Fibroblast of lung (primary cell): Measurements from ENCODE around the gene SERPINB10. TPM values are rescaled to one million over a fixed set of nuclear protein-coding genes. Genes with fewer than 3 reads are reported as not detected.
A peak's percentile ranks its signal among the peaks of the same experiment; 100 is the strongest.

Experiments
- DNase-seq, 2 donors: peaks; one replicate each; pipeline versions ENCODE4 v3.0.0 to v3.0.0-alpha.2; 2010; ENCODE audit warnings: low read depth in 2 of 2
- H2AFZ ChIP-seq: 2 replicates; pipeline ENCODE4 v1.5.1; 2012; ENCODE audit warnings: low read length, control low read depth, inconsistent platforms
- H3K27ac ChIP-seq: 2 replicates; pipeline ENCODE4 v1.5.1; 2011; ENCODE audit warnings: low read length, control low read depth; ENCODE audit not compliant: insufficient read depth
- H3K27me3 ChIP-seq: 2 replicates; pipeline ENCODE4 v1.5.1; 2011; ENCODE audit warnings: mild to moderate bottlenecking, low read length; ENCODE audit not compliant: control insufficient read depth, insufficient read depth
- H3K36me3 ChIP-seq: 2 replicates; pipeline ENCODE4 v1.5.1; 2011; ENCODE audit warnings: low read length; ENCODE audit not compliant: control insufficient read depth, insufficient read depth
- H3K4me1 ChIP-seq: 2 replicates; pipeline ENCODE4 v1.5.1; 2011; ENCODE audit warnings: low read length; ENCODE audit not compliant: control insufficient read depth, insufficient read depth; ENCODE audit errors: extremely low read depth
- H3K4me2 ChIP-seq: 2 replicates; pipeline ENCODE4 v1.5.1; 2011; ENCODE audit warnings: low read length, control low read depth; ENCODE audit not compliant: insufficient read depth; ENCODE audit errors: extremely low read depth
- H3K4me3 ChIP-seq, 4 experiments: fragments of 200-600 bp in 1 of 4; sonication (generic) in 1 of 4; replicated peaks in 1 of 4; 2 replicates each; pipeline ENCODE4 v1.5.1; 2011 to 2016; ENCODE audit warnings: low read length in 4 of 4, low read depth in 3 of 4, mild to moderate bottlenecking in 3 of 4, control low read depth in 2 of 4, inconsistent platforms in 1 of 4, mixed read lengths in 1 of 4; ENCODE audit not compliant: insufficient read depth in 1 of 4; ENCODE audit errors: control extremely low read depth in 1 of 4
- H3K79me2 ChIP-seq: 2 replicates; pipeline ENCODE4 v1.5.1; 2012; ENCODE audit warnings: mild to moderate bottlenecking, low read length, inconsistent platforms; ENCODE audit not compliant: control insufficient read depth, insufficient read depth
- H3K9ac ChIP-seq: 2 replicates; pipeline ENCODE4 v1.5.1; 2011; ENCODE audit warnings: mild to moderate bottlenecking, low read length, control low read depth; ENCODE audit not compliant: insufficient read depth
- H3K9me3 ChIP-seq: 2 replicates; pipeline ENCODE4 v1.5.1; 2012; ENCODE audit warnings: low read depth, low read length; ENCODE audit not compliant: control insufficient read depth, insufficient read depth
- H4K20me1 ChIP-seq: 2 replicates; pipeline ENCODE4 v1.5.1; 2011; ENCODE audit warnings: low read length; ENCODE audit not compliant: control insufficient read depth, insufficient read depth; ENCODE audit errors: extremely low read depth
- CTCF ChIP-seq, 2 donors: IDR thresholded peaks in 1 of 2; conservative IDR thresholded peaks in 1 of 2; 1 replicate in 1 of 2; 2 replicates in 1 of 2; pipeline ENCODE4 v1.5.1; 2011 to 2012; ENCODE audit warnings: low read length in 2 of 2, control low read depth in 1 of 2, inconsistent platforms in 1 of 2, low read depth in 1 of 2, mild to moderate bottlenecking in 1 of 2
- EZH2 ChIP-seq: IDR thresholded peaks from 2 replicates; pipeline ENCODE4 v1.5.1; 2012; ENCODE audit warnings: low read length, control low read depth, mild to moderate bottlenecking; ENCODE audit errors: missing control alignments
- polyA plus RNA-seq, 2 donors: library from polyadenylated mRNA; depleted of rRNA in 1 of 2; stranded (reverse) in 1 of 2; unstranded in 1 of 2; fragments of >200 nt; gene quantifications; 2 replicates each; pipeline ENCODE4 v1.2.1, GENCODE V29; 2011 to 2012; ENCODE audit warnings: missing spikeins in 1 of 2
- total RNA-seq: library from RNA; depleted of rRNA; stranded (reverse); fragments of >200 nt; gene quantifications from 2 replicates; pipeline ENCODE4 v1.2.1, GENCODE V29; 2014

SERPINB10 gene
- total and polyA plus RNA-seq, 2 donors (not counting 1 experiment from before 2014, with no cell fraction given): 0.08 TPM; not detected in 1

GRCh38 chr18:63860531-63860930 is 47.2 kb upstream of the SERPINB10 start:
- Histone ChIP-seq H3K9ac (no peak overlapping the region), H4K20me1 (no peaks in the 10 kb centered on the region), H3K9me3 (no peaks in the 10 kb centered on the region), H3K4me3 (no peak overlapping the region), H3K36me3 (no peaks in the 10 kb centered on the region), H3K27me3 (no peaks in the 10 kb centered on the region), H2AFZ (no peak overlapping the region), H3K4me2 (no peak overlapping the region), H3K79me2 (no peaks in the 10 kb centered on the region), H3K4me1 (no peaks in the 10 kb centered on the region), H3K27ac (no peak overlapping the region)
- TF ChIP-seq EZH2 (no peak), CTCF (conservative IDR thresholded peaks at IDR 0.05 in 1 of 2, IDR thresholded peaks at IDR 0.05 in 1 of 2; ENCODE audit: low read depth in 1 of 2, low read length in 2 of 2) (no peak)
- DNase-seq: no peak

- peaks cover 12% of the 10 kb centered on the region for H3K4me1 ChIP-seq
- H3K9ac ChIP-seq: no peak overlapping the region
- H4K20me1 ChIP-seq: no peaks in the 10 kb centered on the region
- H3K4me2 ChIP-seq: no peak overlapping the region
- H3K36me3 ChIP-seq: no peaks in the 10 kb centered on the region
- no peaks in the 10 kb centered on the region for H3K27me3 ChIP-seq
- H3K4me3 ChIP-seq: no peak overlapping the region
- DNase-seq: no peak
- no peaks in the 10 kb centered on the region for H3K9me3 ChIP-seq
- H2AFZ ChIP-seq: no peak overlapping the region
- TF ChIP-seq CTCF (conservative IDR thresholded peaks at IDR 0.05 in 1 of 2, IDR thresholded peaks at IDR 0.05 in 1 of 2; ENCODE audit: low read depth in 1 of 2, low read length in 2 of 2) (no peak), EZH2 (no peak)
- H3K79me2 ChIP-seq: no peaks in the 10 kb centered on the region
- H3K27ac ChIP-seq: no peak overlapping the region
Measured at GRCh38 chr18:63867368-63868125, 40.2 kb upstream of the SERPINB10 start.

- no peak for DNase-seq
- H3K4me1 ChIP-seq: peaks cover 12% of the 10 kb centered on the region
- no peaks in the 10 kb centered on the region for H3K9me3 ChIP-seq
- no peak overlapping the region for H3K4me2 ChIP-seq
- no peak overlapping the region for H2AFZ ChIP-seq
- no peak overlapping the region for H3K4me3 ChIP-seq
- H4K20me1 ChIP-seq: no peaks in the 10 kb centered on the region
- H3K27ac ChIP-seq: peak overlapping the region; percentile 89
- no peaks in the 10 kb centered on the region for H3K27me3 ChIP-seq
- H3K79me2 ChIP-seq: no peaks in the 10 kb centered on the region
- no peaks in the 10 kb centered on the region for H3K36me3 ChIP-seq
- TF ChIP-seq EZH2: no peak
- no peak for TF ChIP-seq CTCF (conservative IDR thresholded peaks at IDR 0.05 in 1 of 2, IDR thresholded peaks at IDR 0.05 in 1 of 2; ENCODE audit: low read depth in 1 of 2, low read length in 2 of 2)
- no peak overlapping the region for H3K9ac ChIP-seq
Measured at GRCh38 chr18:63868546-63868945, 39.2 kb upstream of the SERPINB10 start.
